Activated CD8-positive, alpha-beta memory T cell treated with anti-CD3 and anti-CD28 coated beads for 4 hours (primary cell): ENCODE results near the gene DUSP16.
"Not testable (repeated sequence)": the region's sequence is repeated elsewhere in the genome, so short reads cannot be mapped to it uniquely, and the experiment has no call there.

Experiments
- DNase-seq, 2 donors: peaks; one replicate each; pipeline ENCODE4 v3.0.0-alpha.2; 2020; ENCODE audit warnings: low read depth in 2 of 2

The DUSP16 gene

GRCh38 chr12:12521044-12521485 is 41.6 kb downstream of the DUSP16 start:
- DNase-seq: no peak

GRCh38 chr12:12520273-12520672 is 42.4 kb downstream of the DUSP16 start:
- DNase-seq: no peak

GRCh38 chr12:12519354-12519998 is 43.2 kb downstream of the DUSP16 start:
- DNase-seq: no peak

- no peak for DNase-seq
Measured at GRCh38 chr12:12518919-12519318, 43.7 kb downstream of the DUSP16 start.

- DNase-seq: no peak
Measured at GRCh38 chr12:12518464-12518845, 44.2 kb downstream of the DUSP16 start.

GRCh38 chr12:12513416-12514006 is 49.2 kb downstream of the DUSP16 start:
- no peak for DNase-seq

- no peak for DNase-seq
Measured at GRCh38 chr12:12511895-12512711, 50.6 kb downstream of the DUSP16 start.

- no peak for DNase-seq
Measured at GRCh38 chr12:12511021-12511783, 51.5 kb downstream of the DUSP16 start.

GRCh38 chr12:12510551-12510950 is 52.1 kb downstream of the DUSP16 start:
- DNase-seq: no peak

GRCh38 chr12:12510141-12510540 is 52.5 kb downstream of the DUSP16 start:
- no peak for DNase-seq

- DNase-seq: no peak
Measured at GRCh38 chr12:12508612-12509011, 54.1 kb downstream of the DUSP16 start.

GRCh38 chr12:12507121-12507520 is 55.5 kb downstream of the DUSP16 start:
- DNase-seq: no peak

- no peak for DNase-seq
Measured at GRCh38 chr12:12506496-12506890, 56.2 kb downstream of the DUSP16 start.

GRCh38 chr12:12505544-12506495 is 56.8 kb downstream of the DUSP16 start:
- no peak for DNase-seq

- no peak for DNase-seq
Measured at GRCh38 chr12:12503384-12504078, 59.1 kb downstream of the DUSP16 start.

- DNase-seq: no peak
Measured at GRCh38 chr12:12502815-12503151, 59.9 kb downstream of the DUSP16 start.

GRCh38 chr12:12502130-12502814 is 60.4 kb downstream of the DUSP16 start:
- DNase-seq: not testable (repeated sequence)

- no peak for DNase-seq
Measured at GRCh38 chr12:12501121-12501520, 61.5 kb downstream of the DUSP16 start.

- no peak for DNase-seq
Measured at GRCh38 chr12:12499909-12500604, 62.6 kb downstream of the DUSP16 start.
